ENCODE measurements around the gene KRTAP2-1. TPM values are rescaled to one million over a fixed set of nuclear protein-coding genes. Genes with fewer than 3 reads are reported as not detected.
"Not testable (repeated sequence)": the region's sequence is repeated elsewhere in the genome, so short reads cannot be mapped to it uniquely, and the experiment has no call there.

The KRTAP2-1 gene
- total and polyA plus RNA-seq, 2 donors (not counting 1 experiment from before 2014, with no cell fraction given), result not detected

DNA sequence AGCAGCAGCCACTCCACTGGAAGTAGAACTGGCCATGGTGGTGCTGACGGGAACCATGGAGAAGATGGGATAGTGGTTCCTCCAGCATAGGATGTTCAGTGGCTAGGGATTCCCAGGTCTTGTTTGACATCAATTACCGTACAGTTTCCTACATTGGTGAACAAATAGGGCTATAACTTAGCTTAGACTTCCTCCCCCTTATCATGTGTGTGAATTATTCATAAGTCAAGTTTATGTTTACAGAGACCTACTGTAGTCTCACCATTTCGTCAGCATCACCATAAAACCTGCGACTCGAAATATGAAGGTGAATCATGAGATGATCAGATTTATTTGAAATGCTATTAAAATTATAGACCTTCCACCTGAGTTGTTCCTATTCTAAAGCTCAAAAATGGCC, 11.6 kb upstream of the KRTAP2-1 start:
- Histone ChIP-seq H3K9ac (ENCODE audit: low read length) (no peak overlapping the region), H2AFZ (ENCODE audit: insufficient read depth, low read depth, low read length, poor library complexity, severe bottlenecking) (no peak overlapping the region), H3K4me1 (ENCODE audit: control insufficient read depth in 2 of 2, insufficient read depth in 2 of 2, low read length in 2 of 2) (no peaks in the 10 kb centered on the region), H4K20me1 (ENCODE audit: control insufficient read depth, insufficient read depth, low read length, poor library complexity, severe bottlenecking) (no peaks in the 10 kb centered on the region), H3K79me2 (ENCODE audit: control insufficient read depth, insufficient read depth, low read length) (no peaks in the 10 kb centered on the region), H3K36me3 (replicated peaks in 1 of 2; ENCODE audit: control extremely low read depth in 1 of 2, control insufficient read depth in 1 of 2, extremely low read depth in 1 of 2, insufficient read depth in 2 of 2, low read length in 1 of 2) (no peaks in the 10 kb centered on the region), H3K27ac (ENCODE audit: low read length in 2 of 2) (no peak overlapping the region), H3K4me2 (replicated peaks; ENCODE audit: low read depth, low read length, poor library complexity, severe bottlenecking) (no peak overlapping the region), H3K9me3 (ENCODE audit: control extremely low read depth in 1 of 3, control insufficient read depth in 2 of 3, insufficient read depth in 1 of 3, low read length in 2 of 3) (peaks cover 0 to 2% (median 1%) of the 10 kb centered on the region in 3 donors), H3K4me3 (ENCODE audit: control extremely low read depth in 1 of 5, extremely low read depth in 1 of 5, insufficient read depth in 1 of 5, low read depth in 2 of 5, low read length in 4 of 5) (no peak overlapping the region), H3K27me3 (replicated peaks in 1 of 4; ENCODE audit: control extremely low read depth in 1 of 4, control insufficient read depth in 3 of 4, insufficient read depth in 4 of 4, low read length in 3 of 4) (peaks cover 0 to 6% (median 1%) of the 10 kb centered on the region in 4 experiments)
- ChIA-PET POLR2A (no interaction called here), CTCF (no interaction called here)
- Mint-ChIP-seq H3K27ac (no peak overlapping the region), H3K4me1 (no peaks in the 10 kb centered on the region), H3K4me3 (no peak overlapping the region), H3K9me3 (ENCODE audit: insufficient read depth) (no peaks in the 10 kb centered on the region), H3K27me3 (peaks cover 57% of the 10 kb centered on the region)
- no peak for TF ChIP-seq EZH2 (IDR thresholded peaks at IDR 0.05; ENCODE audit: borderline replicate concordance, insufficient read depth, low read depth, low read length, poor library complexity, severe bottlenecking)
- TF ChIP-seq, protein P1, sequence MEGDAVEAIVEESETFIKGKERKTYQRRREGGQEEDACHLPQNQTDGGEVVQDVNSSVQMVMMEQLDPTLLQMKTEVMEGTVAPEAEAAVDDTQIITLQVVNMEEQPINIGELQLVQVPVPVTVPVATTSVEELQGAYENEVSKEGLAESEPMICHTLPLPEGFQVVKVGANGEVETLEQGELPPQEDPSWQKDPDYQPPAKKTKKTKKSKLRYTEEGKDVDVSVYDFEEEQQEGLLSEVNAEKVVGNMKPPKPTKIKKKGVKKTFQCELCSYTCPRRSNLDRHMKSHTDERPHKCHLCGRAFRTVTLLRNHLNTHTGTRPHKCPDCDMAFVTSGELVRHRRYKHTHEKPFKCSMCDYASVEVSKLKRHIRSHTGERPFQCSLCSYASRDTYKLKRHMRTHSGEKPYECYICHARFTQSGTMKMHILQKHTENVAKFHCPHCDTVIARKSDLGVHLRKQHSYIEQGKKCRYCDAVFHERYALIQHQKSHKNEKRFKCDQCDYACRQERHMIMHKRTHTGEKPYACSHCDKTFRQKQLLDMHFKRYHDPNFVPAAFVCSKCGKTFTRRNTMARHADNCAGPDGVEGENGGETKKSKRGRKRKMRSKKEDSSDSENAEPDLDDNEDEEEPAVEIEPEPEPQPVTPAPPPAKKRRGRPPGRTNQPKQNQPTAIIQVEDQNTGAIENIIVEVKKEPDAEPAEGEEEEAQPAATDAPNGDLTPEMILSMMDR (IDR thresholded peaks at IDR 0.05), result no peak
- no peak for ATAC-seq (ENCODE audit: low read depth)
- WGBS (ENCODE audit: insufficient coverage), result no CpG with 5 or more reads among the region's 5 CpGs
- DNase-seq, result no peak
- intact Hi-C loops (cut with micrococcal nuclease), result no loop called here

DNA sequence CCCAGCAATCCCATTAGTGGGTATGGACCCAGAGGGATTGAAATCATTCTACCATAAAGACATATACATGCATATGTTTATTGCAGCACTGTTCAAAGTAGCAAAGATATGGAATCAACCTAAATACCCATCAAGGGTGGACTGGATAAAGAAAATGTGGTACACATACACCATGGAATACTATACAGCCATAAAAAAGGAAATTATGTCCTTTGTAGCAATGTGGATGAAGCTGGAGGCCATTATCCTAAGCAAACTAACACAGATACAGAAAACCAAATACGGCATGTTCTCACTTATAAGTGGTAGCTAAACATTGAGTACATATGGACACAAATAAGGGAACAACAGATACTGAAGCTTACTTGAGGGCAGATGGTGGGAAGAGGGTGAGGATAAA, 10.4 kb upstream of the KRTAP2-1 start:
- no peak overlapping the region for H3K4me3 ChIP-seq (ENCODE audit: control extremely low read depth in 1 of 5, extremely low read depth in 1 of 5, insufficient read depth in 1 of 5, low read depth in 2 of 5, low read length in 4 of 5)
- no peak overlapping the region for H3K27ac ChIP-seq (ENCODE audit: low read length in 2 of 2)
- no peak overlapping the region for H2AFZ ChIP-seq (ENCODE audit: insufficient read depth, low read depth, low read length, poor library complexity, severe bottlenecking)
- no CpG with 5 or more reads among the region's 1 CpG for WGBS (ENCODE audit: insufficient coverage)
- H3K79me2 ChIP-seq (ENCODE audit: control insufficient read depth, insufficient read depth, low read length), result no peaks in the 10 kb centered on the region
- ATAC-seq (ENCODE audit: low read depth) (no peak), DNase-seq (no peak)
- TF ChIP-seq EZH2 (IDR thresholded peaks at IDR 0.05; ENCODE audit: borderline replicate concordance, insufficient read depth, low read depth, low read length, poor library complexity, severe bottlenecking), result no peak
- TF ChIP-seq, protein P1 (IDR thresholded peaks at IDR 0.05), result no peak
- no peak overlapping the region for H3K9ac ChIP-seq (ENCODE audit: low read length)
- peaks cover 0 to 6% (median 0%) of the 10 kb centered on the region in 4 experiments for H3K27me3 ChIP-seq (replicated peaks in 1 of 4; ENCODE audit: control extremely low read depth in 1 of 4, control insufficient read depth in 3 of 4, insufficient read depth in 4 of 4, low read length in 3 of 4)
- H3K4me3 Mint-ChIP-seq, result no peak overlapping the region
- H3K27ac Mint-ChIP-seq, result no peak overlapping the region
- H3K36me3 ChIP-seq (replicated peaks in 1 of 2; ENCODE audit: control extremely low read depth in 1 of 2, control insufficient read depth in 1 of 2, extremely low read depth in 1 of 2, insufficient read depth in 2 of 2, low read length in 1 of 2), result no peaks in the 10 kb centered on the region
- no peaks in the 10 kb centered on the region for H3K4me1 ChIP-seq (ENCODE audit: control insufficient read depth in 2 of 2, insufficient read depth in 2 of 2, low read length in 2 of 2)
- no peaks in the 10 kb centered on the region for H3K4me1 Mint-ChIP-seq
- ChIA-PET CTCF (no interaction called here), POLR2A (no interaction called here)
- H3K9me3 Mint-ChIP-seq (ENCODE audit: insufficient read depth), result no peaks in the 10 kb centered on the region
- intact Hi-C loops (cut with micrococcal nuclease), result no loop called here
- no peak overlapping the region for H3K4me2 ChIP-seq (replicated peaks; ENCODE audit: low read depth, low read length, poor library complexity, severe bottlenecking)
- peaks cover 0 to 2% (median 1%) of the 10 kb centered on the region in 3 donors for H3K9me3 ChIP-seq (ENCODE audit: control extremely low read depth in 1 of 3, control insufficient read depth in 2 of 3, insufficient read depth in 1 of 3, low read length in 2 of 3)
- H4K20me1 ChIP-seq (ENCODE audit: control insufficient read depth, insufficient read depth, low read length, poor library complexity, severe bottlenecking), result no peaks in the 10 kb centered on the region
- H3K27me3 Mint-ChIP-seq, result peaks cover 64% of the 10 kb centered on the region

DNA sequence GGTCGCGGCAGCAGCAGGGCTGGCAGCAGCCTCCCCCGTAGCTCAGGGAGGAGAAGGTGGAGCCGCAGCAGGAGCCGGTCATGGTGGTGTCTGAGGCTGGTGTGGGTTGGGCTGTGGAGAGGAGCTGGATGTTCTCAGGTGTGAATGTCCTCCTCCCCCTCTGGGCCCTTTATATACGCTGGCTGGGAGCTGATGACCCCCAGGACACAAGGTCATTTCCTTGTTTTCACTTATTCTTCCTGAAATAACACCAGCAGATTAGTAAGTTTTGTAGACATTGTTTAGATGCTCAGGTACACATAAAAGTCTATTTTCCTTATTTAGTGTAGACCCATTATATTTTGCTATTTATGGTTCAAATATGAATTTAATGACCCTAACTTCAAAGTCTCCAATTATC, 8.0 kb upstream of the KRTAP2-1 start, which contains the start of gene KRTAP2-2:
Gene KRTAP2-2 (minus strand): TSS at position 101 of the 400 bp plus-strand sequence. CDS start 19 bp downstream, at position 82.
- ATAC-seq (ENCODE audit: low read depth); H2AFZ ChIP-seq (ENCODE audit: insufficient read depth, low read depth, low read length, poor library complexity, severe bottlenecking); H3K9me3 ChIP-seq (ENCODE audit: control extremely low read depth in 1 of 3, control insufficient read depth in 2 of 3, insufficient read depth in 1 of 3, low read length in 2 of 3); H3K27me3 ChIP-seq (replicated peaks in 1 of 4; ENCODE audit: control extremely low read depth in 1 of 4, control insufficient read depth in 3 of 4, insufficient read depth in 4 of 4, low read length in 3 of 4); H4K20me1 ChIP-seq (ENCODE audit: control insufficient read depth, insufficient read depth, low read length, poor library complexity, severe bottlenecking); H3K4me1 Mint-ChIP-seq; H3K79me2 ChIP-seq (ENCODE audit: control insufficient read depth, insufficient read depth, low read length); H3K4me2 ChIP-seq (replicated peaks; ENCODE audit: low read depth, low read length, poor library complexity, severe bottlenecking); H3K27ac ChIP-seq (ENCODE audit: low read length in 2 of 2); H3K4me3 Mint-ChIP-seq; H3K4me1 ChIP-seq (ENCODE audit: control insufficient read depth in 2 of 2, insufficient read depth in 2 of 2, low read length in 2 of 2); H3K9me3 Mint-ChIP-seq (ENCODE audit: insufficient read depth); H3K27ac Mint-ChIP-seq; POLR2A ChIA-PET; intact Hi-C loops (cut with micrococcal nuclease); DNase-seq; H3K9ac ChIP-seq (ENCODE audit: low read length); CTCF ChIA-PET; H3K36me3 ChIP-seq (replicated peaks in 1 of 2; ENCODE audit: control extremely low read depth in 1 of 2, control insufficient read depth in 1 of 2, extremely low read depth in 1 of 2, insufficient read depth in 2 of 2, low read length in 1 of 2); H3K4me3 ChIP-seq (ENCODE audit: control extremely low read depth in 1 of 5, extremely low read depth in 1 of 5, insufficient read depth in 1 of 5, low read depth in 2 of 5, low read length in 4 of 5): not testable (repeated sequence)
- H3K27me3 Mint-ChIP-seq, result peaks cover 53% of the 10 kb centered on the region
- no CpG with 5 or more reads among the region's 6 CpGs for WGBS (ENCODE audit: insufficient coverage)
